ENCODE measurements around the gene SH3GL3. TPM values are rescaled to one million over a fixed set of nuclear protein-coding genes. Genes with fewer than 3 reads are reported as not detected.

Gene SH3GL3
- total RNA-seq, 4 donors from 2014 or later = 0.34 to 1.2 TPM; not detected in 2

DNA sequence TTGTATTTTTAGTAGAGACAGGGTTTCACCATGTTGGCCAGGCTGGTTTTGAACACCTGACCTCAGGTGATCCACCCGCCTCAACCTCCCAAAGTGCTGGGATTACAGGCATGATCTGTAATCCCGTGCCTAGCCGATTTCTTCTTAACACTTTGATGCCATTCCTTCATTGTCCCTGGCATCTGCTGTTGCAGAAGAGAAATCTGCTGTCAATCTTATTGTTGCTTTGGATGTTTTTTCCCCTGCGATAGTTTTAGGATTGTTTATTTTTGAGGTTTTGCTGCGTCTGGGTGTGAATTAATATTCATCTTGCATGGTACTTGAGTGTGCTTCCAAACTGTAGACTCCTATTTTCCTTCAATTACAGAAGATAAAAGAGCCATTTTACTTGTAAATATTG is 107.4 kb downstream of the SH3GL3 start:
- H3K36me3 ChIP-seq = no peaks in the 10 kb centered on the region
- no peaks in the 10 kb centered on the region for H3K9me3 ChIP-seq
- H3K4me3 ChIP-seq = no peak overlapping the region
- TF ChIP-seq, protein P1, sequence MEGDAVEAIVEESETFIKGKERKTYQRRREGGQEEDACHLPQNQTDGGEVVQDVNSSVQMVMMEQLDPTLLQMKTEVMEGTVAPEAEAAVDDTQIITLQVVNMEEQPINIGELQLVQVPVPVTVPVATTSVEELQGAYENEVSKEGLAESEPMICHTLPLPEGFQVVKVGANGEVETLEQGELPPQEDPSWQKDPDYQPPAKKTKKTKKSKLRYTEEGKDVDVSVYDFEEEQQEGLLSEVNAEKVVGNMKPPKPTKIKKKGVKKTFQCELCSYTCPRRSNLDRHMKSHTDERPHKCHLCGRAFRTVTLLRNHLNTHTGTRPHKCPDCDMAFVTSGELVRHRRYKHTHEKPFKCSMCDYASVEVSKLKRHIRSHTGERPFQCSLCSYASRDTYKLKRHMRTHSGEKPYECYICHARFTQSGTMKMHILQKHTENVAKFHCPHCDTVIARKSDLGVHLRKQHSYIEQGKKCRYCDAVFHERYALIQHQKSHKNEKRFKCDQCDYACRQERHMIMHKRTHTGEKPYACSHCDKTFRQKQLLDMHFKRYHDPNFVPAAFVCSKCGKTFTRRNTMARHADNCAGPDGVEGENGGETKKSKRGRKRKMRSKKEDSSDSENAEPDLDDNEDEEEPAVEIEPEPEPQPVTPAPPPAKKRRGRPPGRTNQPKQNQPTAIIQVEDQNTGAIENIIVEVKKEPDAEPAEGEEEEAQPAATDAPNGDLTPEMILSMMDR (IDR thresholded peaks at IDR 0.05) = no peak
- TF ChIP-seq EP300 (IDR thresholded peaks at IDR 0.05) (no peak), POLR2AphosphoS5 (IDR thresholded peaks at IDR 0.05) (no peak), POLR2A (IDR thresholded peaks at IDR 0.05) (no peak)
- peaks cover 2% of the 10 kb centered on the region for H3K4me1 ChIP-seq
- no peak for DNase-seq (ENCODE audit: low spot score in 2 of 2)
- H3K27me3 ChIP-seq = no peaks in the 10 kb centered on the region
- H3K27ac ChIP-seq = no peak overlapping the region
- 94% methylated on average over 5 of the region's 5 CpGs for WGBS

DNA sequence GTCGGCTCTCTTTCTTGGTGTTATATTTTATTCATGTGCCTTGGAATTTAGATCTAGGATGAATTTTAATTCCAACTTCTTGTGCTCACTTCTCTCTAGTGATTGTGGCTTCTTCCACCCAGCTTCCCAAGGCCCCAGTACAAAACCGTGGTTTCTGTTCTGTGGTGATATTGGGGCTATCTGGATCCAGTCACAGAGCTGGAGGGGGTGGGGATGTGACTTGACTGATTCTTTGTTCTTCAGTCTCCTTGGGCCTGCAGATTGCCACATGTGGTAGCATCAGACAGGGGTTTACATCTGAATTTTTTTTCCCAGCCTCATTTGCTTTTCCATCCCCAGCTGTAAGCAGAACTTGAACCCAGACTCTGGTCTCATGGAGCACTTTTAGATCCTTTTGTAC is 108.2 kb downstream of the SH3GL3 start:
- Histone ChIP-seq H3K27me3 (no peaks in the 10 kb centered on the region), H3K9me3 (no peaks in the 10 kb centered on the region), H3K36me3 (no peaks in the 10 kb centered on the region), H3K4me3 (no peak overlapping the region), H3K4me1 (peaks cover 2% of the 10 kb centered on the region), H3K27ac (no peak overlapping the region)
- 88% methylated on average over 2 of the region's 2 CpGs for WGBS
- TF ChIP-seq EP300 (IDR thresholded peaks at IDR 0.05) (no peak), POLR2A (IDR thresholded peaks at IDR 0.05) (no peak), POLR2AphosphoS5 (IDR thresholded peaks at IDR 0.05) (no peak)
- TF ChIP-seq, protein P1 (IDR thresholded peaks at IDR 0.05) = no peak
- no peak for DNase-seq (ENCODE audit: low spot score in 2 of 2)

DNA sequence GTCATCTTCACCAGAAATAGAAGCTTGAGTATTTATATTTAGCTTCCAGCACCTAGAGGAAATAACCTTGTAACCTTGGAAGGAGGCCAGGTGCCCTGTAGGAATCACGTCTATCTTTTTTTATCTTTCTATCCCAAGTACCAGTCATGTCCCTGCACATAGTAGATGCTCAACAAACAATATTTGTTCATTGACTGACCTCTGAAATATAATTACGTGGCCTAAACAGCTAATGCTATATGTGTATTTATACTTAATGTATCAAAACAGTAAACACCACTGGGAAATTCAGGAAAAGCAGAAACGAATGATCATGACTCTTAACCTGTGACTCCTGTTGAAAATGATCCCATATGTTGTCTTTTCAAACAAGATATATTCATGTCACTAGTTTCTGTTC is 108.9 kb downstream of the SH3GL3 start:
- no peak for DNase-seq (ENCODE audit: low spot score in 2 of 2)
- H3K36me3 ChIP-seq = no peaks in the 10 kb centered on the region
- TF ChIP-seq POLR2AphosphoS5 (IDR thresholded peaks at IDR 0.05) = no peak
- no peak for TF ChIP-seq POLR2A (IDR thresholded peaks at IDR 0.05)
- TF ChIP-seq, protein P1 (IDR thresholded peaks at IDR 0.05) = no peak
- TF ChIP-seq EP300 (IDR thresholded peaks at IDR 0.05) = no peak
- H3K27me3 ChIP-seq = no peaks in the 10 kb centered on the region
- no peak overlapping the region for H3K27ac ChIP-seq
- H3K4me3 ChIP-seq = no peak overlapping the region
- peaks cover 2% of the 10 kb centered on the region for H3K4me1 ChIP-seq
- no peaks in the 10 kb centered on the region for H3K9me3 ChIP-seq
- 37% methylated on average over 3 of the region's 3 CpGs for WGBS

DNA sequence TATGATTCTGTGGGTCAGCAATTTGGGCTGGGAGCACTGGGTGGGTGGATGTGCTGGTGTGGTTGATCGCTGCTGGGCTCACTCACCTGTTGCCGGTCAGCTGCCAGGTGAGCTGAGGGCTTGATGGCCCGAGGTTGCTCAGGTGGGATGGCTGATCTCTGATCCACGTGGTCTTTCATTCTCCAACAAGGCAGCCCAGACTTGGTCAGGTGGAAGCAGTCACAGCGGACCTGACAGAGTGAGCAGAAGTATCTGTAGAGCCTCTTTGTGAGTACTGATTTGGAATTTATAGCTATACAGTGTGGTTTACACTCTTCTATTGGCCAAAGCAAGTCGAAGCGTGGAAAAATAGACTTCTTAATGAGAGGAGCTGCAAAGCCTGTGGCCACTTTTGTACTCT is 109.6 kb downstream of the SH3GL3 start:
- TF ChIP-seq POLR2A (IDR thresholded peaks at IDR 0.05) = no peak
- TF ChIP-seq POLR2AphosphoS5 (IDR thresholded peaks at IDR 0.05) = no peak
- TF ChIP-seq, protein P1 (IDR thresholded peaks at IDR 0.05) = no peak
- no peak for TF ChIP-seq EP300 (IDR thresholded peaks at IDR 0.05)
- Histone ChIP-seq H3K27me3 (no peaks in the 10 kb centered on the region), H3K9me3 (no peaks in the 10 kb centered on the region), H3K4me1 (peaks cover 2% of the 10 kb centered on the region), H3K36me3 (no peaks in the 10 kb centered on the region), H3K27ac (no peak overlapping the region), H3K4me3 (no peak overlapping the region)
- no peak for DNase-seq (ENCODE audit: low spot score in 2 of 2)
- WGBS = 71% methylated on average over 7 of the region's 7 CpGs

DNA sequence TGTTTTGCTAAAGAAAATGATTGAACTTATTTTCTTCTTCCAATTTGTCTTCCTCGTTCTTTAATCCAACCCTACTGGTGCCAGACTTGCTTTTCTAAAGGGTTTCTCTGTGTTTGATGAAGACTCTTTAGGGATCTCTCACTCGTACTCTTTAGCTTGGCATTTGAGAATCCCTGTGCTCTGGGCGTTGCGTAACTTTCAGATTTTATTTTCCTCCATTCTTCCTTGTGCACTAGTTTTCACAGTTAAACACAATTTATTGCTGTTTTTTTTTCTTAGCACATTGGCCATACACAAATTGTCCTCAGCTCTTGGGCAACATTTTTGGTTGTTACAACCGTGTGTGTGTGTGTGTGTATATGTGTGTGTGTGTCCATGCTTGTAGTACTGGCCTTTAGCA is 111.0 kb downstream of the SH3GL3 start:
- no peak overlapping the region for H3K27ac ChIP-seq
- WGBS = 70% methylated on average over 5 of the region's 5 CpGs

More for the DNA sequence above, 111.0 kb downstream of the SH3GL3 start:
- TF ChIP-seq, protein P1 (IDR thresholded peaks at IDR 0.05) = no peak
- no peak for TF ChIP-seq POLR2AphosphoS5 (IDR thresholded peaks at IDR 0.05)
- no peak for TF ChIP-seq EP300 (IDR thresholded peaks at IDR 0.05)
- no peak for TF ChIP-seq POLR2A (IDR thresholded peaks at IDR 0.05)
- Histone ChIP-seq H3K36me3 (no peaks in the 10 kb centered on the region), H3K4me1 (peaks cover 2% of the 10 kb centered on the region), H3K4me3 (no peak overlapping the region), H3K27me3 (no peaks in the 10 kb centered on the region), H3K9me3 (no peaks in the 10 kb centered on the region)
- no peak for DNase-seq (ENCODE audit: low spot score in 2 of 2)
